Natural killer cell treated with Interleukin-12 subunit alpha and Interleukin-12 subunit beta and Interleukin-15 and Interleukin-18, amount 100 ng/mL, for 72 hours (primary cell): Measurements from ENCODE around the gene LGMN. TPM values are rescaled to one million over a fixed set of nuclear protein-coding genes. Genes with fewer than 3 reads are reported as not detected.
"Not testable (repeated sequence)": the region's sequence is repeated elsewhere in the genome, so short reads cannot be mapped to it uniquely, and the experiment has no call there.

Source experiments
- ATAC-seq, 2 donors: fragments of 150-1000 bp; cut with Tn5 transposase in 1 of 2; sonication (Bioruptor Pico), chemical (Tn5 transposase) in 1 of 2; 2 replicates each; pipeline ENCODE4 v1.10.0; 2021
- DNase-seq: peaks from one replicate; pipeline ENCODE4 v3.0.0; 2022; ENCODE audit warnings: low spot score
- H3K27ac Mint-ChIP-seq, 2 donors: 1 replicate in 1 of 2; 2 replicates in 1 of 2; pipeline ENCODE4 v1.8.0; 2022; ENCODE audit warnings: mixed read lengths in 2 of 2, mild to moderate bottlenecking in 1 of 2, moderate library complexity in 1 of 2
- H3K27me3 Mint-ChIP-seq, 2 donors: 1 replicate in 1 of 2; 2 replicates in 1 of 2; pipeline ENCODE4 v1.8.0; 2022; ENCODE audit warnings: mixed read lengths in 2 of 2
- H3K36me3 Mint-ChIP-seq: one replicate; pipeline ENCODE4 v1.8.0; 2022; ENCODE audit warnings: mixed read lengths
- H3K4me1 Mint-ChIP-seq, 2 donors: 1 replicate in 1 of 2; 2 replicates in 1 of 2; pipeline ENCODE4 v1.8.0; 2022; ENCODE audit warnings: low read depth in 2 of 2, mixed read lengths in 2 of 2, mild to moderate bottlenecking in 1 of 2
- H3K4me3 Mint-ChIP-seq: one replicate; pipeline ENCODE4 v1.8.0; 2022; ENCODE audit warnings: mixed read lengths
- H3K9me3 Mint-ChIP-seq: 2 replicates; pipeline ENCODE4 v1.8.0; 2022; ENCODE audit warnings: mixed read lengths
- total RNA-seq, 2 donors: library from RNA; stranded (reverse); gene quantifications; one replicate each; pipeline ENCODE4 v1.2.3, GENCODE V29; 2022

Gene LGMN
- total RNA-seq, 2 donors from 2014 or later = not detected

DNA sequence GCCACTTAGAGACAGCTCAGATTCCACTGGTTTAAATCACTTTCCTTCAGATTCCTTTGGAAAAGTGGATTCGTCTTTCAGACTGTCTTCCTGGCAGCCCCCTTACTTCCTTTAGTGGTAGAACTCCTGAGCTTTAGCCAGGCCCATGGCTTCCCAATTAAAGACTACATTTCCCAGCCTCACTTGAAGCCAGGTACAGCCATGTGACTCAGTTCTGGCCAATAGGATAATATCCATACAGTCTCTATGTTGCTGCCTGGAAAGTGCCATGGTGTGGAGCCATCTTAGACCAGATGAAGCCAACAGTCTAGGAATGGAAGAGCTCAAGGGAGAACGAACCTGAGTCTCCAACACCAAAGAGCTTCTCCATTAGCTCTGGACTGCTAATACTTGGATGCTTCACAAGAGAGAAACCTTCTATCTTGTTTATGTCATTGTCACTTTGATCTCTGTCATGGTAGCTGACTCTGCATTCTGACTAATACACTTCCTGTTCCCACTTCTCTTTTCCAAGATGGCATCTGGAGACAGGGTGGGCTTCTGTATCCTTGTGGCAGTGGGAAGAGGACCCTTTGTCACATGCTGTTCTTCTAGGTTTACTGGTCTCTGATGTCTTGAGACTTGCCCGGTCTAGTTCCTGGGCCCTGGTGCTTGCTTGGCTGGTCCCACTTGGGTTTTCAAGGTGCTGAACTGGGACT, 30.6 kb upstream of the LGMN start:
- not testable (repeated sequence) for H3K27ac Mint-ChIP-seq, H3K4me1 Mint-ChIP-seq, ATAC-seq, H3K9me3 Mint-ChIP-seq, H3K4me3 Mint-ChIP-seq, H3K36me3 Mint-ChIP-seq, DNase-seq
- peaks cover 0 to 11% of the 10 kb centered on the region in 2 donors for H3K27me3 Mint-ChIP-seq

DNA sequence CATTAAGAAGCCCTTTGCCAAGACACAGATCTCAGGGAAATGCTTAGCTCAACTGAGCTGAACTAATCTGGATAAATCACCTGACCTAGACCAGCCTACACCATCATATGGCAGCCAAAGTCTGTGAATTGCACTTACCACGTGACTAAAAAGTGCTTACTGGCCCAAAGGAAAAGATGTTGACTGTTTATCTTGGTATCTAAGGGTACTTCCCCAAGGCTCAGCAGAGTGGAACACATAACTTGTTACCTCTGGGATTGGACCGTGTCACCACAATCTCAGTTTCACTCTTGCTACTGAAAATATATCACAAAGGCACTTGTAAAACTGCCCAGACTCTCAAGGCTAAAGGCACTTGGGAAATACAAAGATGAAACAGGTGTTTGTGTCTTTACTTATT, 26.9 kb upstream of the LGMN start:
- H3K4me3 Mint-ChIP-seq, H3K4me1 Mint-ChIP-seq, H3K36me3 Mint-ChIP-seq, H3K9me3 Mint-ChIP-seq, DNase-seq, H3K27ac Mint-ChIP-seq: not testable (repeated sequence)
- peaks cover 0 to 23% of the 10 kb centered on the region in 2 donors for H3K27me3 Mint-ChIP-seq
- ATAC-seq = peak; percentile 86 to 90

DNA sequence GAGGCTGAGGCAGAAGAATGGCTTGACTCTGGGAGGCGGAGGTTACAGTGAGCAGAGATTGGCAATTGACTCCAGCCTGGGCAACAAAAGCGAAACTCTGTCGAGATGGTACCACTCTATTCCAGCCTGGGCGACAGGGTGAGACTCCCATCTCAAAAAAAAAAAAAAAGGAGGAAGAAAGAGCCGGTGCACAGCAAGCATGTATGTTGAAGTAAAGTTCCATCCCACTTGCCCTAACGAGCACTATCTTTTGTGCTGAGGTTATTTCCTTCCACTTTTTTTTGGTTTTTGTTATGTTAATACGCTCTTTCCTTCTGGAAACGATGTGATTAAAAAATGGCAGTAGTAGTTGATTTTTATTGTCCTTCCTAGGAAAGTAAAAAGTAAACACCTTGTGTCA, 26.1 kb upstream of the LGMN start:
- Mint-ChIP-seq H3K36me3 (no peaks in the 10 kb centered on the region), H3K4me1 (no peaks in the 10 kb centered on the region), H3K9me3 (no peaks in the 10 kb centered on the region), H3K27ac (no peak overlapping the region), H3K27me3 (peaks cover 0 to 24% of the 10 kb centered on the region in 2 donors), H3K4me3 (no peak overlapping the region)
- ATAC-seq = no peak
- no peak for DNase-seq

DNA sequence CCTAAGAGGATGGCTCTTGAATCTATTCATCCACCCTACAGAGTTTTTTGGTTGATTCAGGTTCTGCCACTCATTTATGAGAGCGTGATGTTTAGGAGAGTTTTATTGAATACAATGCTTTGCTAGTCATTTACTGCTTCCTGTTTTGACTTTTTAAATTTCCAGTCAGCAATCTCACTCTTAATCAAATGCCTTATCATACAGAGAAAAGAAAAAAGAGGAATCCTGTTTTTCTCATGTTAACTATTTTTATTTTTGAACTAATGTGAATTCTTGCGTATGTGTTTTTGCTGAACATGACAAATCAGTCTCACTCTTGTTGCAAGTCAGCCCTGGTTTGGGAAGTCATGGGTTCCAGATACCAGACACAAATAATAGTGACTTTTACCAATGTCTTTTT, 22.1 kb upstream of the LGMN start:
- Mint-ChIP-seq H3K27me3 (peaks cover 13 to 20% of the 10 kb centered on the region in 2 donors), H3K9me3 (no peaks in the 10 kb centered on the region), H3K27ac (no peak overlapping the region), H3K4me1 (peaks cover 0 to 5% of the 10 kb centered on the region in 2 donors), H3K4me3 (no peak overlapping the region), H3K36me3 (no peaks in the 10 kb centered on the region)
- no peak for DNase-seq
- ATAC-seq = peak in 1 of 2 donors; percentile 35

DNA sequence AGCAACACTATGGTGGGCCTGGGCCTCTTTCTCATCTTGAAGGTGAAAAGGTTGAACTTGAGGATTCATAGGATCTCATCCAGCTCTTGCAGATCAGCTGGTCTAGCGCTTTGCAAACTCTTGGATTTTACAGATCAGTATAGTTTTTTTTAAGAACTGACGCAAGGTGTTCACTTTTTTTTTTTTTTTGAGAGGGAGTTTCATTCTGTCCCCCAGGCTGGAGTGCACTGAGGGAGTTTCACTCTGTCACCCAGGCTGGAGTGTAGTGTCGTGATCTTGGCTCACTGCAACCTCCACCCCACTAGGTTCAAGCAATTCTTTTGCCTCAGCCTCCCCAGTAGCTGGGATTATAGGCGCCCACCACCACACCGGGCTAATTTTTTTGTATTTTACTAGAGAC, 20.4 kb upstream of the LGMN start:
- H3K27ac Mint-ChIP-seq = no peak overlapping the region
- H3K9me3 Mint-ChIP-seq = no peaks in the 10 kb centered on the region
- DNase-seq (no peak), ATAC-seq (no peak)
- H3K4me1 Mint-ChIP-seq = peaks cover 0 to 5% of the 10 kb centered on the region in 2 donors
- H3K36me3 Mint-ChIP-seq = no peaks in the 10 kb centered on the region
- H3K27me3 Mint-ChIP-seq = peaks cover 13 to 17% of the 10 kb centered on the region in 2 donors
- no peak overlapping the region for H3K4me3 Mint-ChIP-seq

DNA sequence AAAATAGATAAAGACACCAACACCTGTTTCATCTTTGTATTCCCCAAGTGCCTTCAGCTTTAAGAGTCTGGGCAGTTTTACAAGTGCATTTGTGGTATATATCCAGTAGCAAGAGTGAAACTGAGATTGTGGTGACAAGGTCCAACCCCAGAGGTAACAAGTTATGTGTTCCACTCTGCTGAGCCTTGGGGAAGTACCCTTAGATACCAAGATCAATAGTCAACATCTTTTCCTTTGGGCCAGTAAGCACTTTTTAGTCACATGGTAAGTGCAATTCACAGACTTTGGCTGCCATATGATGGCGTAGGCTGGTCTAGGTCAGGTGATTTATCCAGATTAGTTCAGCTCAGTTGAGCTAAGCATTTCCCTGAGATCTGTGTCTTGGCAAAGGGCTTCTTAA, 19.8 kb upstream of the LGMN start:
- not testable (repeated sequence) for H3K36me3 Mint-ChIP-seq, H3K4me3 Mint-ChIP-seq, DNase-seq, H3K9me3 Mint-ChIP-seq, H3K4me1 Mint-ChIP-seq, H3K27ac Mint-ChIP-seq
- ATAC-seq = peak; percentile 94 to 97
- peaks cover 16 to 17% of the 10 kb centered on the region in 2 donors for H3K27me3 Mint-ChIP-seq

DNA sequence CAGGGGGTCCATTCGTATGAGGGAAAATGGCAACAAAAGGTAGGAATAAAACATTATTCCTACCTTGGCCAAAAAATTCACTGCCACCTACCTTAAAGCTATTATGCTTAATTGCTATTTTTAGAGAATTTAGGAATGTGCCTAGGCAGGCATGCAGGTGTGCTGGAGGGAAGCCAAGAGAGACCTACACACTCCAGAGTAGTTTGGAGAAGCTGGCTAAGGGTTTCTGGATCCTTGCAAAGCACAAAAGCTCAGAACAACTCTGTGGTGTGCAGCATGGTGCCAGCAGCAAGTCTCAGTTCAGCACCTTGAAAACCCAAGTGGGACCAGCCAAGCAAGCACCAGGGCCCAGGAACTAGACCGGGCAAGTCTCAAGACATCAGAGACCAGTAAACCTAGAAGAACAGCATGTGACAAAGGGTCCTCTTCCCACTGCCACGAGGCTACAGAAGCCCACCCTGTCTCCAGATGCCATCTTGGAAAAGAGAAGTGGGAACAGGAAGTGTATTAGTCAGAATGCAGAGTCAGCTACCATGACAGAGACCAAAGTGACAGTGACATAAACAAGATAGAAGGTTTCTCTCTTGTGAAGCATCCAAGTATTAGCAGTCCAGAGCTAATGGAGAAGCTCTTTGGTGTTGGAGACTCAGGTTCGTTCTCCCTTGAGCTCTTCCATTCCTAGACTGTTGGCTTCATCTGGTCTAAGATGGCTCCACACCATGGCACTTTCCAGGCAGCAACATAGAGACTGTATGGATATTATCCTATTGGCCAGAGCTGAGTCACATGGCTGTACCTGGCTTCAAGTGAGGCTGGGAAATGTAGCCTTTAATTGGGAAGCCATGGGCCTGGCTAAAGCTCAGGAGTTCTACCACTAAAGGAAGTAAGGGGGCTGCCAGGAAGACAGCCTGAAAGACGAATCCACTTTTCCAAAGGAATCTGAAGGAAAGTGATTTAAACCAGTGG, 15.5 kb upstream of the LGMN start:
- H3K4me1 Mint-ChIP-seq, H3K27ac Mint-ChIP-seq, DNase-seq, H3K9me3 Mint-ChIP-seq, H3K4me3 Mint-ChIP-seq, ATAC-seq, H3K36me3 Mint-ChIP-seq: not testable (repeated sequence)
- H3K27me3 Mint-ChIP-seq = peaks cover 42 to 52% of the 10 kb centered on the region in 2 donors

DNA sequence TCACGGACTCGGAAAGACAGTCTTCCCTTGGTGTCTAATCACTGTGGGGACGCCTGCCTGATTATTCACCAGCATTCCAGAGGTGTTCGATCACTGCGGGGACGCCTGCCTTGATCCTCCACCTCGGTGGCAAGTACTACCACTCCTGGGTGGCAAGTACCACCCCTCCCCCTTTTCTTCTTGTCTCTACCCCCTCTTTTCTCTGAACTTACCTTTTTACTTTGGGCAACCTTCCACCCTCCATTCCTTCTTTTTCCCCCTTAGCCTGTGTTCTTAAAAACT, 12.0 kb upstream of the LGMN start:
- Mint-ChIP-seq H3K4me3 (no peak overlapping the region), H3K27me3 (peaks cover 43 to 46% of the 10 kb centered on the region in 2 donors), H3K36me3 (no peaks in the 10 kb centered on the region), H3K4me1 (peaks cover 0 to 7% of the 10 kb centered on the region in 2 donors), H3K27ac (no peak overlapping the region), H3K9me3 (no peaks in the 10 kb centered on the region)
- DNase-seq (no peak), ATAC-seq (no peak)

DNA sequence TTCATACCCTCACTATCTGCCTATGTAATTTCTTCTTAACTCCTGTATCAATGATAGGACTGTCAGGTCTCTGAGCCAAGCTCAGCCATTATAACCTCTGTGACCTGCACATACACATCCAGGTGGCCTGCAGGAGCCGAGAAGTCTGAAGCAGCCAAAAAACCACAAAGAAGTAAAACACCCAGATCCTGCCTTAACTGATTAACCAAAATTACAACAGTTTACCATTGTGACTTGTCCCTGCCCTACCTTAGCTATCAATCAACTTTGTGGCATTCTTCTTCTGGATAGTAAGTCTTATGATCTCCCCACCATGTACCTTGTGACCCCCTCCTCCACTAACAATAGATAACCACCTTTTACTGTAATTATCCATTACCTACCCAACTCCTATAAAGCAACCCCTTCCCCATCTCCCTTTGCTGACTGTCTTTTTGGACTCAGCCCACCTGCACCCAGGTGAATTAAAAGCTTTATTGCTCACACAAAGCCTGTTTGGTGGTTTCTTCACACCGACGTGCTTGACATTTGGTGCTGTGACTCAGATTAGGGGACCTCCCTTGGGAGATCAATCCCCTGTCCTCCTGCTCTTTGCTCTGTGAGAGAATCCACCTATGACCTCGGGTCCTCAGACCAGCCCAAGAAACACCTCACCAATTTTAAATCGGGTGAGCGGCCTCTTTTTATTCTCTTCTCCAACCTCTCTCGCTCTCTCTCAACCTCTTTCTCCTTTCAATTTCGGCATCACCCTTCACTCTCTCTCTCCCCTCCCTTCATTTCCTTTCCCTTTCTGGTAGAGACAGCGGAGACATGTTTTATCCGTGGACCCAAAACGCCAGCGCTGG, 11.5 kb upstream of the LGMN start:
- H3K27ac Mint-ChIP-seq = no peak overlapping the region
- ATAC-seq = no peak

DNA sequence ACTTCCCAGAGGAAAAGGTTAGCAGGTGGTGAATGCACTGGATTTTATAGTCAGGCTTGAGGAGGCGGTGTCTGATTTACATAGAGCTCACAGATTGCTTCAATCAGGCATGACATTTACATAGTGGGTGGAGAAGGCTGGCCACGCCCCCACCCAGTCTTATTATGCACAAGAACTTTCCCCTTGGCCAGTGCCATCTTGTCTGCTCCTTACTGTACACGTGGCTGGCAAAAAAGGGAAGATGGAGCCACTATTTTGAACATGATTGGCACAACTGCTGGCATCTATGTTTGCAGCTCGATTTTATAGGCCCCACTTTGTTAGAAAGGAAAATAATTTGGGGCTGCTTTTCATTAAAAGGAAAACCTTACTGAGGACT, 10.9 kb upstream of the LGMN start:
- Mint-ChIP-seq H3K4me1 (peaks cover 0 to 7% of the 10 kb centered on the region in 2 donors), H3K36me3 (no peaks in the 10 kb centered on the region), H3K27ac (no peak overlapping the region), H3K9me3 (no peaks in the 10 kb centered on the region), H3K4me3 (no peak overlapping the region), H3K27me3 (peaks cover 49 to 55% of the 10 kb centered on the region in 2 donors)
- DNase-seq (no peak), ATAC-seq (no peak)

More for the DNA sequence above, 11.5 kb upstream of the LGMN start:
- Mint-ChIP-seq H3K9me3 (no peaks in the 10 kb centered on the region), H3K4me1 (peaks cover 0 to 7% of the 10 kb centered on the region in 2 donors), H3K27me3 (peaks cover 48 to 51% of the 10 kb centered on the region in 2 donors), H3K36me3 (no peaks in the 10 kb centered on the region), H3K4me3 (no peak overlapping the region)
- DNase-seq = no peak

DNA sequence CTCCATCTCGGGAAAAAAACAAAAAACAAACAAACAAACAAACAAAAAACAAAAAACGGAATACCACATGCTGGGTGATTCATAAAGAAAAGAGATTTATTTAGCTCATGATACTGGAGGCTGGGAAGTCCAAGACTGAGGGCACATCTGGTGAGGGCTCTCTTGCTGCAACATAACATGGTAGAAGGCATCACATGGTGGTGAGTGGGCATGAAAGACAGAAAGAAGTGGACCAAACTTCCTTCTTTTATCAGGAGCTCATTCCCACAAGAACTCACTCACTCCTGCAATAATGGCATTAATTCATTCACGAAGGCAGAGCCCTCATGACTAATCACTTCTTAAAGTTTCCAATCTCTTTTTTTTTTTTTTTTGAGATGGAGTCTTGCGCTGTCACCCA, 8.0 kb upstream of the LGMN start:
- no peak overlapping the region for H3K4me3 Mint-ChIP-seq
- peaks cover 43 to 58% of the 10 kb centered on the region in 2 donors for H3K27me3 Mint-ChIP-seq
- no peak overlapping the region for H3K27ac Mint-ChIP-seq
- ATAC-seq (no peak), DNase-seq (no peak)
- H3K4me1 Mint-ChIP-seq = peaks cover 3 to 7% of the 10 kb centered on the region in 2 donors
- H3K9me3 Mint-ChIP-seq = no peaks in the 10 kb centered on the region
- H3K36me3 Mint-ChIP-seq = no peaks in the 10 kb centered on the region

DNA sequence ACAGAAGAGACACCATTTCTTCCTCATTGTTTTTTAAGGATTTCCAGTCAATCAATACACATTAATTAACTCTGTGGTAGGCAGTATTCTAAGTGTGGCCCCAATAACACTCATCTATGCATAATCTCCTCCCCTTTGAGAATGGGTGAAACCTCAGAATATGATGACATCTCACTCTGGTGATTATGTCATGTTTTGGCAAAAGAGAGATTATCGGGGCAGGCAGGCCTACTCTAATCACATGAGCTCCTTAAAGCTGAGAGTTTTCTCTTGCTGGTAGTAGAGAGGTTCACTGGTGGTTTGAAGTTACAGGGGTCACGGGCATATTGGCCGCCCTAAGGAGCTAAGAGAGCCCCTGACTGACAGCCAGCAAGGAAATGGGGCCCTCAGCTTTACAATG, 7.1 kb upstream of the LGMN start:
- Mint-ChIP-seq H3K27me3 (peaks cover 36 to 53% of the 10 kb centered on the region in 2 donors), H3K36me3 (no peaks in the 10 kb centered on the region), H3K9me3 (no peaks in the 10 kb centered on the region), H3K4me1 (peaks cover 4 to 9% of the 10 kb centered on the region in 2 donors), H3K4me3 (no peak overlapping the region), H3K27ac (no peak overlapping the region)
- no peak for DNase-seq
- ATAC-seq = no peak

DNA sequence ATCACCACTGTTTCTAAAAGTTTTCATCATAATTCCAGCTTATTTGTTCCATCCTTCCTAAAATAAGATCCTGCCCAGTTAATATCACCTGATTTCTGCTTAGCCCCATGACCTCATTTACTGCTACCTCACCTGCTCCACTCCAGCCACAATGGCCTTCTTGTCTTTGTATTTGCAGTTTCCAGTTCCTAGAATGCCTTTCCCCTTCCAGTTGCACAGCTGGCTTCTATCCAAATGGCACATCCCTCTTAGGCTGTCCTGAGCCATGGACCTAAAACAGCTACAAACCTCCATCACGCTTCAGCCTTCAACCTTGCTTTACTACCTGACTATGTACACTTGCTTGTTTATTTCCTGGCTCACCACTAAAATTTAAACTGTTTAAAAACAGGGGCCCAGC, 6.5 kb upstream of the LGMN start:
- DNase-seq (no peak), ATAC-seq (no peak)
- H3K4me3 Mint-ChIP-seq = no peak overlapping the region
- peaks cover 9 to 10% of the 10 kb centered on the region in 2 donors for H3K4me1 Mint-ChIP-seq
- peaks cover 36 to 53% of the 10 kb centered on the region in 2 donors for H3K27me3 Mint-ChIP-seq
- no peaks in the 10 kb centered on the region for H3K36me3 Mint-ChIP-seq
- no peaks in the 10 kb centered on the region for H3K9me3 Mint-ChIP-seq
- H3K27ac Mint-ChIP-seq = no peak overlapping the region
